GM21576 (cell line): ENCODE results near the gene SPEG.

Source experiments
- ATAC-seq: cut with Tn5 transposase; IDR thresholded peaks from one replicate; pipeline ENCODE4 v1.9.1; 2021; ENCODE audit warnings: mild to moderate bottlenecking, moderate library complexity; ENCODE audit not compliant: unreplicated experiment

The SPEG gene

DNA sequence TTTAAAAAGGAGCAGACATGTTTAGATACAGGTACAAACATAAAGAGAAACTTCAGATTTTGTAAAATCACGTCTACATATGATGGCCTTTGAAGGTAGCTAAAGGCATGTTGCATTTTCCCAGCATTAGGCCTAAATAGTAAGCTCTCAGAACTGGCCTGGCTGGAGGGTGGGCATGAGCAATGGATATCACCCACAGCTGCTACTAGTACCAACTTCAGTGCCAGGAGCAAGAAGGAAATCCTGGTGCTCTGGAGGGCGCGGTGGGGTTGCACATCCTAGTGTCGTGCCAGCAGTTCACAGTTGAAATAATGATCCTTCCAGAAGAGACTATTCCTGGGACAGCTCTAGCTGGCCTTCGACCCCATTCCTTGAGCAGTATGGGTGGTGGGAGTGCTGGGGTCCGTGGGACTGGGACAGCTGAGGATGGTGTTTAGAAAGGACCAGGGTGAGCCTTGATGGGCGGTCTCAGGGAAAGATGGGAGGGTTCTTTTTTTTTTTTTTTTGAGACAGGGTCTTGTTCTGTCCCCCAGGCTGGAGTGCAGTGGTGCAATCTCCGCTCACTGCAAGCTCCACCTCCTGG lies 11.6 kb upstream of the SPEG start:
- no peak for ATAC-seq

DNA sequence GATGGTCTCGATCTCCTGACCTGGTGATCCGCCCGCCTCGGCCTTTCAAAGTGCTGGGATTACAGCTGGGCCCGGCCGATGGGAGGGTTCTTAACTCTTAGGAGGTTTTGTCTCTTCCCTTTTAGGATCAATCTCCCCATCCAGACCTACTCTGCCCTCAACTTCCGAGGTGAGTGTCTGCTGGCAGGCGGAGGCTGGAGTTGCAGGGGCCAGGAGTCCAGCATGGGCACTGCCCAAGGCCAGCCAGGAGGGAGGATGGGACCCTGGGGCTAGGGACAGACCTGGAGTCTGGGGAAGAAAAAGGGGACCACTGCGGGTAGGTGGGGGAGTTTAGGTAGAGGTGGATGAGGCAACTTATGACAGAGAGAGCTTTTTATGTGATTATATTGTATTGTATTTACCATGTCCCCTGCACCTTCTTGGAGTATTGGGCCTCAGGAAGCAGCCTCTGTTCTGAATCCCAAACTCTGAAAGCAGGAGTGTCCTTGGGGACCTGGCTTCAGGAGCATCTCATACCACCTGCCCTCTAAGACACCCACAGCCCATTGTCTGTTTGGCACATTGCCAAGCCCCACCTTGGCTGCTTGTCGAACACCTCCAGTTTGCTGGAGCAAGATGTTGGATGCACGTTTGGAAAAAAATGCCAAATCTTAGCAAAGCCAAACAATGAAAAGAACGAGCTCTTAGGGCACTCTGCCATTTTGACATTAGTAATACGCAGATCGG lies 10.8 kb upstream of the SPEG start:
- no peak for ATAC-seq

DNA sequence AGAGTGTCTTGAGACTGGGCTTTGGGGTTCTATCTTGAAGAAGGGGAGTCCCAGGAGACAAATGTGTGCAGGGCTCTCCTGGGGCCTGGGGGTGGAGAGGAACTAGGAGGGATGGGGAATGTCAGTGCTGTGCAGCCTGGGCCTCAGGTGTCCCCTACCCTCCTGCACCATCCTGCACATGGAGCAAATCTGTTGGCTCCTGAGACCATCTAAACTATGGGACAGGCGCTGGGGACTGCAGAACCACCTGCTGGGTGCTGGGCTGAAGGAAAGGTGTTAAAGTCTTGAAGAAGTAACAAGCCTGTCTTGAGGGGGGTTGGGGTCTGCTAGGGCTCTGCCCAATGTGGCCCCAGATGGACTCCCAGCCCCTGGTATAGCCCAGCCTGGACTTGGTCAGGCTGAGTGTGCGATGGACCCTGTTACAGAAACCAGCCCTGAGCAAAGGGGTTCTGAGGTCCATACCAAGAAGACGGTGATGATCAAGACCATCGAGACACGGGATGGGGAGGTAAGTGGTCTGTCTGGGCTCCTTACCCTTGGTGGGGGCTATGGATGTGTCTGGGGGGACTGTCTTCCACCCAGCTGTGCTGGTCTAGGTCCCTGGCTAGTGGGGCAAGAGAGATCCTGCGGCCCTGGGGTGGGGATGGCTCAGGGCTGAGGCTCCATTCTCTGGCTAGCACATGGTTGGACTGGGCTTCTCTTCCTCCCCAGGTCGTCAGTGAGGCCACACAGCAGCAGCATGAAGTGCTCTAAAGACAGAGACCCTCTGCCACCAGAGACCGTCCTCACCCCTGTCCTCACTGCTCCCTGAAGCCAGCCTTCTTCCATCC lies 9.2 kb upstream of the SPEG start:
- ATAC-seq = no peak

DNA sequence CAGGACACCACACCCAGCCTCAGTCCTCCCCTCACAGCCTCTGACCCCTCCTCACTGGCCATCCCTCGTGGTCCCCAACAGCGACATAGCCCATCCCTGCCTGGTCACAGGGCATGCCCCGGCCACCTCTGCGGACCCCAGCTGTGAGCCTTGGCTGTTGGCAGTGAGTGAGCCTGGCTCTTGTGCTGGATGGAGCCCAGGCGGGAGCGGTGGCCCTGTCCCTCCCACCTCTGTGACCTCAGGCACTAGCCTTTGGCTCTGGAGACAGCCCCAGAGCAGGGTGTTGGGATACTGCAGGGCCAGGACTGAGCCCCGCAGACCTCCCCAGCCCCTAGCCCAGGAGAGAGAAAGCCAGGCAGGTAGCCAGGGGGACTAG lies 8.6 kb upstream of the SPEG start:
- ATAC-seq = no peak

DNA sequence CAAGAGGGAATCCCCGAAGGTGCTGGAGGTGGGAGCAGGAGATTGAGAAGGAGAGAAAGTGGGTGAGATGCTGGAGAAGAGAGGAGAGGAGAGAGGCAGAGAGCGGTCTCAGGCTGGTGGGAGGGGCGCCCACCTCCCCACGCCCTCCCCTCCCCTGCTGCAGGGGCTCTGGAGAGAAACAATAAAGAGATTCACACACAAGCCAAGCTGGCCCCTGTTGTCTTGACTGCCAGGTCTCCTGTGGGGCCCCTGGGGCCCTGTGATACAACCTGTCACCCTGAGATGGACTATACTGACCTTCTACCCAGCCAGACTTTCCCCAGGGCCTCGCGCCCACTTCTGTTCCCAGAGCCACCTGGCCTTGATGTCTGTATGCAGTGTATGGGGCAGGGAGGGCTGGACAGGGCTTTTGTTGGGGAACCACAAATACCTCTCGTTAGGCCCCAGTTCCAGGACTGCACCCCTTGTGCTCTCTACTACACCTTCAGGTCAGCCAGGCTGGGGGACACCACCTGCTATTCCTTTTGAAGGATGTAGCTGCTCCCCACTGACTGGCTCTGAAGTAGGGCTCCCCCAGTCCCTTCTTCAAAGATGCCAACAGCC lies 8.0 kb upstream of the SPEG start:
- ATAC-seq = no peak

DNA sequence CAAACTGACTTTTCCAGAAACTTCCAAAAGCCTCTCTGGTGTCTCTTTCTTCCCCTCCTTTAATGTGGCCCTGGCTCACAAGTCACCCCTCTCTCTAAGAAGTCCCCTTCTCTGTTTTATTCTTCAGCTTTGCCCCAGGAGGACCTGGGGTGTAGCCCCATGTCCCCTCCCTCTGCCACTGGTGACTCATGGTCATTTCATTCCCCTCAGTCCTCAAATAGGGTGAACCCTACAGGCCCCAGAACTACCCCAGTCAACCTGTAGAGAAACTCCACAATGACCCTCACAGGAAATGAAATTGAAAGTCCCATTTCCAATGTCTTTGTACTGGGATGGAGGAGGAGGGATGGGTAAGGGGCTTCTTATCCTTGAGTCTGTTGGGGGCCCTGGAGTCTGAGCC lies 6.2 kb upstream of the SPEG start:
- ATAC-seq = no peak

DNA sequence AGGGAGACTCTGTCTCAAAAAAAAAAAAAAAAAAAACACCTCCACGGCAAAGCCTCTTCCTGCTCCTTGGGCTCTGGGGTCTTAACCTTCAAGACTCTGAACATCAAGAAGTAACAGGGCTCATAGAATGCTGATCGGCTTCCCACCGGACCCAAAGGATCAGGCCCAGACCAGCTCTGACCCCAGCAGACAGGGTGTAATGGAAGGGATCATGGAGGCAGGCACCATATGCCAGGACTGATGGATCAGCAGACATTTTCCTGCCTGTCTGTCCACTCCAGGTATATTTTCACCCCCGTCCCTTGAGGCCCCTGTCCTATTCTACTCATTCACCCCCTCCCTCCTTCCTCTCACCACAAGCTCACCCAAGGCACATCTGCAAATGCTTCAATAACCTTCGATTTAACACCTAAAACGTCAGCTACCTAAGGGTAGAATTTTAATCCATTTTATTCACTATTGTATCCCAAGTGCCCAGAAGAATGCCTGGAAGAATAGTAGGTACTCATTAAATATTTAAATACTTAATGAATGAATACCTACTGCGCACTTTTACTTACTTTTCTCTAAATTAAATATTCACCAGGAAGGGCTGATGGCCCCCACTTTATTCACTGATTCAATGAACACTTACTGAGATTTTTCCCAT lies 4.6 kb upstream of the SPEG start:
- ATAC-seq = no peak

DNA sequence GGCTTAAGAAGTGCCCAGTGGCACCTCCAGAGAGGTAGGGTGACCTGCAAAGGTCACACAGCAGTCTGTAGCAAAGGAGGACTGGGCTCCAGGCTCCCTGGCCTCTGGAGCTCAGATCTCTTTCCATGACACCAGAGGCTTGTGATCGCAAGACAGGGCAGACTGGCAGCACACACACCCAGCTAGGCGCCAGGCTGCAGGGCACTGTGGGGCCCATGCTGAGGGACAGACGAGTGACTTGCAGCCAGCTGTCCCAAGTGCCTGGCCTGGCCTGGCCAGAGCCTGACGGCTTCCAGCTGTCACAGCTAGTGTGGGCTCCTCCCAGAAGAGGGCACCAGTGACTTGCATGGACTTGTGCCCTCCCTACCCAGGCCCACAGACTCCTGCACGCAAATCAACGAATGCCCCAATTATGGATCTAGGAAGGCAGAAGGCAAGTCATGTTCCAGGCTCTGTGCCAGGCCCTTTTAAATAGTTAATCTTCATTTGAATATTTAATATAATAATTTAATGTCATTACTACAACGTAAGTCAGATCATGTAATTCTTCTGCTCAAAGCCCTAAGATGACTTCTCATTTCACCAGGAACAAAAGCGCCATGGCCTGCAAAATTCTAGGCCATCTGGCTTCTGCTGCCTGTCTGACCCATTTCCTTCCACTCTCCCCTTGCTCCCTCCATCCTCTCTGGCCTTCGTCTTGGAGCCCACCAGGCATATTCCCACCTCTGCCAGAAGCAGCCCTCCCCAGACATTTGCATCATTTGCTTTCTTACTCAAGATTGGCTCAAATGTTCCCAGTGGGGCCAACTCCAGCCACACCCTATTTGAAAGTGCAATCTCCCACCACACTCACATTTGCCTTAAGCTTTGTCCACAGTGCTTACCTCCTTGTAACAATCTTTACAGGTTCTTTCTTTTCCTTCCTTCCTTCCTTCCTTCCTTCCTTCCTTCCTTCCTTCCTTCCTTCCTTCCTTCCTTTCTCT lies 3.7 kb upstream of the SPEG start:
- no peak for ATAC-seq

DNA sequence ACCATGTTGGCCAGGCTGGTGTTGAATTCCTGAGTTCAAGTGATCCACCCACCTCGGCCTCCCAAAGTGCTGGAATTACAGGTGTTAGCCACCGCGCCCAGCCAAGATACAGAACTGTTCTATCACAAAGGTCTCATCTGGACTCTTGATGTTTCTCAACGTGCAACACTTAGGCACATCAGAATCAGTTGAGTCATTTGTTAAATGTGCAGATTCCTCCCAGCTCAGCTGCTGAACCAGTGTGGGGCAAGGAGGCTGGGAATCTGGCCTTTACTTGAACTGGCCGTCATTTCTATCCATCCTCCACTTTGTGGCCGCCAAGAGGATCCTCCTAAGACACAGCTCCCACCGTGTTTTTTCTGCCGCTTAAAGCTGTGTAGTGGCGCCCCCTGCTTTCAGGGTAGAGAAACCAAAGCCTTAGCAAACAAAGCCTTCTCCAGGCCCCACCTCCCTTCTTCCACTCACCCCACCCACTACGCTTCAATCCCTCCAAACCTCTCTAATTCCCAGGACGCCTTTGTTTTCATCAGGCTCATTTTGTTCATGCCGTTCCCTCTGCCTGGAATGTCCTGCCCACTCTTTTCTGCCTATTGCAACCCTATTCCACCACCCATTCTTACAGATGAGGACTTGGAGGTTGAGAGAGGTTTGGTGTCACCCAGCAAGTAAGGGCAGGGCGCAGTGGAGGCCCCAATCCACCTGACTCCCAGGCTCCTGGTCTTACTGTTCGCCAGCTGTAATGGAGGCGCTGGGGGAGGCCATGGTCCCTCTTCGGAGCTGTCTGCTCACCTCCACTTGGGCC lies 776 bp upstream of the SPEG start:
- no peak for ATAC-seq

DNA sequence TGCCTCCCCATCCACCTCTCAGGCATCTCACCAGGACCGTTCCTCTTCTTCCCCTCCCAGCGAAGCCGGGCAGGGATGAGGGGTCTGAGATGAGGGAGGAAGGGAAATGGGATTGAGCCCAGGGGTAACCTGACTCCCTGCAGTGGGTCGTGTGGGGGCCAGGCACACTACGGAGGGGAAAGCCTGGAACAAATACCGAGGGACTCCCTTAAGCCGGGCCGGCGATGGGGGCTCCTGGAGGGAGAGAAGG lies 250 bp upstream of the SPEG start:
- no peak for ATAC-seq

DNA sequence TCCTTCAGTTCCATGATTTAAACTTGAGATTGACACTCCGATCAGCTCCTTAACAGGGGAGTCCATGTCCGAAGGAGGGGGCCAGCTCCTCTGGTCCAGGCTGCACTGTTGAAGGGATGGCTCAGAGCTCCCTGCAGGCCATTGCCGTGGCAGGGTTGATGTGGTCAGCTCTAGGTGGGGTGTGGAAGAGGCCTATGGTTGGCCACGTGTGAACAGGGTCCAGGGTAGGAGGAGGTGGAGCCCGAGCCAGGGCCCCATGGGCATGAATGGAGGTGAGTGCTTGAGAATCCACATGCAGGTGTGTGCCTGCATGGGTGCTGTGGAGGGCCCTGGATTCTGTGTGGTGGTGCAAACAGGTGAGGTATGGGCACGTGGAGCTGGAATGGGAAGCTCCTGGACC lies 1.1 kb downstream of the SPEG start:
- ATAC-seq = no peak

DNA sequence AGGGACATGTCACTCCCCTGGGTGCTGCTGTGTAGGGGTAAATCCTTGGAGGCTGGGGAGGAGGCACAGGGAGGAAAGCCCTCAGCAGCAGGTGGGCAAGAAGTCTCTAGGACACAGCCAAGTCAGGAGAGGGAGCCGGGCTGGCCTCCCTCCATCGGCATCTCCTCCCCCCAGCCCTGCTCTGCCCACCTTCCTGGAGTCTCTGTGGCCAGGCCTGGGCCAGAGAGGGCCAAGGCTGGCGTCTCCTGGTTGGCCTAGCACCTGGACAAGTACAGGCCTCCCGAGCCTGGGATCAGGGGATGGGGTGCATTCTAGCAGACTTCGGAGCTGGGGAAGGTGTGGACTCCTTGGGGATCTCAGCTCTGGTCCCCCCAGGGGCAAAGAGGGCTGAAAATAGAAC lies 1.8 kb downstream of the SPEG start:
- ATAC-seq = no peak

DNA sequence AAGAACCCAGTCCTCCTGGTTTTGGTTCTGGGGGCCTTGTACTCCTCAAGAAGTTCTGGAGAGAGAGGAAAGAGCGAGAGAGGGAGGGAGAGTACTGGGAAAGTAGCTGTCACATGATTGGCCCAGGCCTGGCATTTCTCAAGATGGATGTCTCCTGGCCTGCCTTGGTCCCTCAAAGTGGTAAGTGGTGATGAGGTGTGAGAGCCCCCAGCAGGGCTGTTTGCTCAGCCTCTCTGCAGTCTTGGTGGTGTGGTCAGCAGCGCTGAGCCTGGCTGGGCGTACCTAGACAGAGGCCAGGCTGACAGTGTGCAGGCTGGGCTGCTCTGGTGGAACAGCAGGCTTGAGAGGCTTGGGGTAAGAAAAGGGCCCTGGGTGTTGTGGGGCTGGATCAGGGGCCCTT lies 2.5 kb downstream of the SPEG start:
- ATAC-seq = no peak

DNA sequence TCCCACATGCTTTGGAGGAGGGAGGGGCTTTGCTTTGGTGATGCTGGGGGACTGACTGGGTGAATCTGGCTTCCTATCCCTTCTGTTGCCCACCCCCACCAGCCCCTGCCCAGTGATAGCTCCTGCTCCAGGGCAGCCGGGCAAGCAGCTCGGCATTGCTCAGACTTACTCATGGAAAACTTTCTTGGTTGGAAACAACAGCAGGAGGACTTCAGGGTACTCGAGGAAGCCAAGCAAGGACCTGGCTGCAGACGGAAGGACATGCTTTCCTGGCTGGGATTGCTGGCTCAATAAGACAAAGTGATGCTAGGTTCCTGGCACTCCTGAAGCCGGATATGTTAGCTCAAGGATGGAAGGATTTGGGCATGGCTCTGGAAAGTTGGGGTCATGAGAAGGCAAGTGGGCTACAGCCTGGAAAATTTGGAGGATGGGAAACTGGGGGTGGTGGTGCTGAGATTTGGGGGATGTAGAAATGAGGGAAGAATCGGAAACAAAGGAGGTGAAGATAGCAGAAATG lies 3.1 kb downstream of the SPEG start:
- no peak for ATAC-seq

DNA sequence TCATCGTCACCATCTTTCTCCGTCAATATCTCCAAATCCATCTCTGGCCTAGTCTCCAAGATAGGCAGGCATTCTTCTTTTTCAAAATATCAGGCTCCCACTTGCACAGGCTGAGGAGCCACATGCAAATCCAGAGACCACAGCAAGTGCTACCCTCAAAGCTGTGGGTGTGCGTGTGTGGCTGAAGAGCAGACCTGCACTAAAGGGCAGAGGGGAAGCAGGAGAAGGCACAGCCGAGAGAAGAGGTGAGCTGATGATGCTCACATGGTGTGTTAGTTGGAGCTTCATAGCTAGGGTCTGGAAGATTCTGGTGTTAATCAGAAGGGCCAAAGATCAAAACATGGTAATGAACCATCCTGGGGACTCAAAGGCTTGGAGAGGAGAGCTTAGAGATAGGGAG lies 3.8 kb downstream of the SPEG start:
- ATAC-seq = no peak

DNA sequence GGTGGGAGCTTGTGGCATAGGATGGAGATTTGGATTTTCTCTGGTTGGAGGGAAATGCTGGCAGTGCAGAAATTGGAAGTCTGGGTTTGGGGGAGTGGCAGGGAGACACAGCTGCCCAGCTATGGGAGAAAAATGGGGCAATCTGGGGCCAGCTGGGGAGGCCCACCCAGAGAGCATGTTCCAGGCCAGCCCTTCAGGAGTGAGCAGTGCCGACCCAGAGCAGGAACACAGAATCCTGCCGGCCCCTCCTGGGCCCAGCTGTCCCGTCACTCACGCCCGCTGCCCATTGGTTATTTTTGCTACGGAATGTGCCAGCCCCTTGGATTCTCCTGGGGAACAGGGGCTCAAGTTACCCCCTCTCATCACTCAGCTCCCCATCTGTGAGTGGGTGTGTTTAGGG lies 4.9 kb downstream of the SPEG start:
- no peak for ATAC-seq

DNA sequence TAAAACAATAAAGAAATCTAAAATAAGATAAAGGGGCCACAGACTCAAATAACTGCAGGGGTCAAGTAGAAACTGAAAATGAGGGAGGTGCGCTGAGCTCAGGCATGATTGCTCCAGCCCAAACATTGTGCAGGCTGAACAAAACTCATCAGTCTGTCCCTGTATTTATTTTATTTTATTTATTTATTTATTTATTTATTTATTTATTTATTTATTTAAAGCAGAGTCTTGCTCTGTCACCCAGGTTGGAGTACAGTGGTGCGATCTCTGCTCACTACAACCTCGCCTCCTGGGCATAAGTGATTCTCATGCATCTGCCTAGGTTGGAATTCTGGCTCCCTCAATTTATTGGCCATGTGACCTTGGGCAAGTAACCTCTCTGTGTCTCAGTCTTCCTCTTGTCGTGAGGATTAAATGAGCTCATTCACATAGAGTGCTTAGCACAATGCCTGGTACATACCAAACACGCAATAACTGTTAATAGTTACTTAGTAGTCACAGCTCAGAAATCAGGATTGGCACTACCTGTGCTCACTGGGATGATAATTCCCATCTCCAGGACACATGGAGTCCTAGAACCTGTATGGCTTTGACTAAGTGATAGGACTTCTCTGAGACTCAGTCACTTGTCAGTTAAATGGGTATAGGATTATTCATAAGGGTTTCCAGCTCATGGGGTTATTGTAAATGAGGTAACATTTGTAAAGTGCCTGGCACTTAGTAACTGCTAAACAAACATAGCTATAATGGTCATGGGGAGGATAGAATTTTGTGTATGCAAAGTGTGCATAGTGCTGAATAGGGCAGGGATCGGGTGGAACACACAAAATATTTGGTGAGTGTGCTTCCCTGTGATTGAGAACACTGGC lies 6.0 kb downstream of the SPEG start:
- no peak for ATAC-seq

DNA sequence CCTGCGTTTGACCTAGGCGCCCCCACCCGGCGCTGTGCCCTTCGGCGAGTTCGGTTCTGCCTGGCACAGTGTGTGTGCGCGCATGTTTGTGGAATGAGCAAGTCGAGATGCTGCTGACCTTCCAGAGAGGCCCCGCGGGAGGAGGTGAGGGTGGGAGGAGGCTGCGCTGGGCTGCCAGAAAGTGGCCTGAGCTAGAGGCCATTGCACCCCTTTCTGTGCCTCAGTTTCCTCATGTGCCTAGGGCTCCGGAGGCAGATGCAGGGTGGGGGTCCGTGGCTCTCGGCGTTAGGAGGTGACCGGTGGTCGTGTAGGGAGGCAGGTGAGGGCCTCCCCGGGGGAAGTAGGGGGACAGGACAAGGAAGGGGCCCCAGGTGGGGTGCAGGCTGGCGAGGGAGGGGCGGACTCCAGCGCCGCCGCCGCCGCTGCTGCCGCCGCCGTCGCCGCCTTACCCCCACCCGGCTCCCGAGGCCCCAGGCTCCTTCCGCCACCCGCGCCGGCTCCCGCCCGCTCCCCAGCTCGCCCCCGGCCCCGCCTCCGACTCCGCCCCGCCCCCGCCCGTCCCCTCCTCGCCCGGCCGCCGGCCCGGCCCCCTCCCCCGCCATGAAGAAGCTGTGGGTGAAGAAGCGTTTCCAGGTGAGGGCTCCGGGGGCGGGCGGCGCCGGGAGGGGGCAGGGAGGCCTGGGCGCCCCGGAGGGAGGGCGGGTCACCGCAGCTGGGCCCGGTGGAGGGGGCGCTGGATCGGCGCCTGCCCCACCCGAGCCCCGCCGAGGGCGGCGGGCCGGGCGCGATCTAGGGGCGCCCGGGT lies 7.0 kb downstream of the SPEG start:
- no peak for ATAC-seq
